SW 1271 (cell line): ENCODE measurements around the gene CDIP1.
A peak's percentile ranks its signal among the peaks of the same experiment; 100 is the strongest.

ENCODE experiments used
- DNase-seq, 2 experiments: peaks; one replicate each; lab custom pipeline; 2025; lab: John Stamatoyannopoulos, UW

CDIP1 gene

GRCh38 chr16:4489030-4489429 is 49.5 kb downstream of the CDIP1 start:
- DNase-seq, result peak in 1 of 2 experiments; percentile 17

GRCh38 chr16:4488499-4488967 is 50.0 kb downstream of the CDIP1 start:
- no peak for DNase-seq

- no peak for DNase-seq
Observed at GRCh38 chr16:4487955-4488498, 50.5 kb downstream of the CDIP1 start.

GRCh38 chr16:4486126-4486893 is 52.3 kb downstream of the CDIP1 start:
- no peak for DNase-seq

- no peak for DNase-seq
Observed at GRCh38 chr16:4481963-4482362, 56.6 kb downstream of the CDIP1 start.

GRCh38 chr16:4481526-4481925 is 57.0 kb downstream of the CDIP1 start:
- no peak for DNase-seq

GRCh38 chr16:4477966-4478365 is 60.6 kb downstream of the CDIP1 start:
- DNase-seq, result peak in 1 of 2 experiments; percentile 27

GRCh38 chr16:4475880-4476788 is 62.4 kb downstream of the CDIP1 start, which contains the start of gene HMOX2:
Gene HMOX2 (plus strand): TSS chr16:4476398. CDS start chr16:4505525, 29,127 bp downstream.
- peak; percentile 74 to 83 for DNase-seq

- DNase-seq, result peak; percentile 73 to 82
Observed at GRCh38 chr16:4474192-4474961, 64.2 kb downstream of the CDIP1 start, which contains the start of gene NMRAL1. Gene NMRAL1 (minus strand): TSS chr16:4474625. CDS start chr16:4474132, 493 bp downstream.

GRCh38 chr16:4472880-4473279 is 65.7 kb downstream of the CDIP1 start:
- DNase-seq, result no peak

GRCh38 chr16:4471869-4472268 is 66.7 kb downstream of the CDIP1 start:
- DNase-seq, result no peak

GRCh38 chr16:4468972-4469371 is 69.6 kb downstream of the CDIP1 start:
- no peak for DNase-seq

- DNase-seq, result no peak
Observed at GRCh38 chr16:4467916-4468315, 70.7 kb downstream of the CDIP1 start.

- DNase-seq, result no peak
Observed at GRCh38 chr16:4465977-4466779, 72.4 kb downstream of the CDIP1 start.

- DNase-seq, result no peak
Observed at GRCh38 chr16:4463522-4464163, 74.9 kb downstream of the CDIP1 start.

- no peak for DNase-seq
Observed at GRCh38 chr16:4461250-4462085, 77.1 kb downstream of the CDIP1 start.

GRCh38 chr16:4460936-4461249 is 77.7 kb downstream of the CDIP1 start:
- DNase-seq, result no peak
